Brain microvascular endothelial cell (primary cell): ENCODE results near the gene VPS72.

Source experiments
- DNase-seq: peaks from one replicate; pipeline ENCODE4 v3.0.0-alpha.2; 2020
- H3K27ac ChIP-seq: fragments of 250-450 bp; sonication (Bioruptor Pico); 2 replicates; pipeline ENCODE4 v1.5.1; 2020; ENCODE audit warnings: mild to moderate bottlenecking, moderate library complexity
- H3K27me3 ChIP-seq: fragments of 250-450 bp; sonication (Bioruptor Pico); replicated peaks from 2 replicates; pipeline ENCODE4 v1.5.1; 2020; ENCODE audit warnings: mild to moderate bottlenecking
- H3K36me3 ChIP-seq: fragments of 250-450 bp; sonication (Bioruptor Pico); replicated peaks from 2 replicates; pipeline ENCODE4 v1.5.1; 2020; ENCODE audit warnings: mild to moderate bottlenecking
- H3K4me3 ChIP-seq: 2 replicates; pipeline ENCODE4 v1.5.1; 2011; ENCODE audit warnings: low read depth, mild to moderate bottlenecking, control low read depth, low read length, moderate library complexity
- in situ Hi-C: cut with HindIII; loops from 2 replicates; pipeline ENCODE4 v1.10.0; 2017; ENCODE audit warnings: low sequenced_read_pairs, low pct_ligation_motif_present
- TF ChIP-seq, protein P1 (sequence below): IDR thresholded peaks from 2 replicates; pipeline ENCODE4 v1.5.1; 2011; ENCODE audit warnings: low read depth, mild to moderate bottlenecking, moderate library complexity, low read length, control low read depth, inconsistent platforms; ENCODE audit errors: missing control alignments

The VPS72 gene

DNA sequence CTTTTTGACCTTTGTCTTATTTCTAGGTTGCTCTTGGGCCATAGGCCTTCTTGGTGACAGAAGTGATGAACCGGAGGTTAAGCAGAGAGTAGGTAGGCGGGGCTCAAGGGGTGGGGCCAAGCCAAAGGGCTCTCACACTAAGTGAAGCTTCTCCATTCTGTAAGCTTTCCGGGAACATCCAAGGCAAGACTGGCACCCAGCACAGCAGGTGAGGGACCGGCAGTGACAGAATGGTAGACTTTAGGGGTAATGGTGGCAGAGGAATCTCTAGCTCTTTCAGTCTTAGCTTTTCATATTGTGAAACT lies 33.5 kb downstream of the VPS72 start, which contains the start of gene TNFAIP8L2:
TNFAIP8L2 (plus strand) TSS at position 135 of the 305 bp plus-strand sequence. CDS start 2,049 bp downstream, outside the sequence.
- TF ChIP-seq, protein P1, sequence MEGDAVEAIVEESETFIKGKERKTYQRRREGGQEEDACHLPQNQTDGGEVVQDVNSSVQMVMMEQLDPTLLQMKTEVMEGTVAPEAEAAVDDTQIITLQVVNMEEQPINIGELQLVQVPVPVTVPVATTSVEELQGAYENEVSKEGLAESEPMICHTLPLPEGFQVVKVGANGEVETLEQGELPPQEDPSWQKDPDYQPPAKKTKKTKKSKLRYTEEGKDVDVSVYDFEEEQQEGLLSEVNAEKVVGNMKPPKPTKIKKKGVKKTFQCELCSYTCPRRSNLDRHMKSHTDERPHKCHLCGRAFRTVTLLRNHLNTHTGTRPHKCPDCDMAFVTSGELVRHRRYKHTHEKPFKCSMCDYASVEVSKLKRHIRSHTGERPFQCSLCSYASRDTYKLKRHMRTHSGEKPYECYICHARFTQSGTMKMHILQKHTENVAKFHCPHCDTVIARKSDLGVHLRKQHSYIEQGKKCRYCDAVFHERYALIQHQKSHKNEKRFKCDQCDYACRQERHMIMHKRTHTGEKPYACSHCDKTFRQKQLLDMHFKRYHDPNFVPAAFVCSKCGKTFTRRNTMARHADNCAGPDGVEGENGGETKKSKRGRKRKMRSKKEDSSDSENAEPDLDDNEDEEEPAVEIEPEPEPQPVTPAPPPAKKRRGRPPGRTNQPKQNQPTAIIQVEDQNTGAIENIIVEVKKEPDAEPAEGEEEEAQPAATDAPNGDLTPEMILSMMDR = no peak
- in situ Hi-C loops = no loop called here
- no peak for DNase-seq
- Histone ChIP-seq H3K4me3 (no peak within 1 kb of the TSS), H3K27me3 (no peaks in the 10 kb centered on the region), H3K27ac (no peak within 1 kb of the TSS), H3K36me3 (peaks cover 15% of the 10 kb centered on the region)

DNA sequence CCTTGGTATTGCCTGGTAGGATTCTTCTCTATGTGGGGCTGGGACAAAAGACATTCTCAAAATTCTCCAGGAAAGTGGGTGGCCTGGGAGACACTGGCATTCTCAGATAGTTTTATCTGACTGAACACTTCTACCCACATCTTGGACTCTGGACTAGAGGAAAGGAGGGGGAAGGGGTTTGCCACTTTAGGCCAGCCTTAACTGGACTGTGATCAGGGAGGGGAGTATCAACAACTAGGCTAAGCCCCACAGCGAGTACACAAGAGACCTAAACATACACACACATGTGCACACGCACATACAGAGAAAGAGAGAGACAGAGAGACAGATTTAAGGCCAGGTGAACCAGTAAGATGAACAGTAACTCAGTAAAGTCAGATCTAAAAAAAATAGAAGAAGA lies 42.3 kb downstream of the VPS72 start:
- no peak overlapping the region for H3K4me3 ChIP-seq
- H3K36me3 ChIP-seq = no peaks in the 10 kb centered on the region
- no peak for DNase-seq
- H3K27me3 ChIP-seq = no peaks in the 10 kb centered on the region
- H3K27ac ChIP-seq = no peak overlapping the region
- TF ChIP-seq, protein P1 = no peak
- in situ Hi-C loops = no loop called here

DNA sequence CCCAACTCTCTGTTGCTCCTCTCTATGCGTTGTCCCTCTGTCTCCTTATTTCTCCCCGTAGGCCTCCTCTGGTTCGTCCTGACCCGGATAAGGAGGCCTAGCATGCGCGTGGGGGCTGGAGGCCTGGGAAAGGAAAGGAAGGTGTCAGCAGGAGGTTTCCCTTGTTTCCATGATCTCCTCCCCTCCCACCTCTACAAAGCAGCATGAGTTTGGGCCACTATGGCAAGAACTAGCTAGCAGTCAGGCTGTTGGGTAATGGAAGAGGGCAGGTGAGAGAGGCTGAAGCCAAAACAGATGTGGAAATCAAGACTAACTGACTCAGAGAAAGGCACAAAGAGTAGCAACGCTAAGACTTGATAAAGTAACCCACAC lies 42.9 kb downstream of the VPS72 start:
- in situ Hi-C loops = no loop called here
- no peaks in the 10 kb centered on the region for H3K36me3 ChIP-seq
- DNase-seq = no peak
- H3K27me3 ChIP-seq = no peaks in the 10 kb centered on the region
- TF ChIP-seq, protein P1 = no peak
- peak overlapping the region; percentile 4 for H3K27ac ChIP-seq
- H3K4me3 ChIP-seq = peak overlapping the region; percentile 72

DNA sequence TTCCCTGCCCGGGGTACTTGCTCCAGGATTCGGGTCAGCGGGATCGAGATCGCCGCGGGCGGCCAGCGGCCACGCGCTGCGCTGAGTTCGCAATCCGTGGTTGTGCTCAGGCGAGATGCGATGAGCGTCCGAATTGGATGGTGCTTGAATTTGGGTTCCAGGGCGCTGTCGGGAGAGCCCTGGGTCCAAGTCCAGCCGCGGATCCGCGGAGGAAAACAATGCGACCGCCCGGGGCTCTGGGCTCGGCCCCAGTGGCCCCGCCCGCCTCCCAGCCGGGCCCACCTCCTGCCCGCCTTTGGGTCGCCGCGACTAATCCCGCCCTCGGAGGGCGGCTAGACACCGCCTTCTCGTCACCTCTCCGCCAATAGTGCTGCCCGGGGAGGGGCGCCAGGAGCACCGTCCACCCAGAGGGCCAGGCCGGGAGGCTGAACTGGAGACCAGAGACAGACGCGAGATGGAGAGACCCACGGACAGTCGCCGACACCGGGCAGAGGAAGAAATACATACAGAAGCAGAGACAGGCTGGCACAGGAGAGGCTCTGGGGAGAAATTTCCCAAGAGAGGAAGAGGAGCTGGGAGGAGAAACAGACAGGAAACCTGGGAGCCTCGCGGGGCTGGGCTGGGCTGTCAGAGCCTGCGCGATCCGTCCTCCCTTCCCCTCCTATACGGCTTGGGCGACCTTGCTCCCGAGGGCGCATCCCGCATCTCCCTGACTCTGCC lies 43.4 kb downstream of the VPS72 start, which contains the start of gene SEMA6C:
SEMA6C (minus strand) TSS at position 220 of the 720 bp plus-strand sequence. CDS start 4,010 bp downstream, outside the sequence.
- in situ Hi-C loops = no loop called here
- DNase-seq = peak; percentile 87
- Histone ChIP-seq H3K36me3 (no peaks in the 10 kb centered on the region), H3K27ac (peak within 1 kb of the TSS; percentile 4), H3K4me3 (peak within 1 kb of the TSS; percentile 72), H3K27me3 (no peaks in the 10 kb centered on the region)
- TF ChIP-seq, protein P1 = no peak

DNA sequence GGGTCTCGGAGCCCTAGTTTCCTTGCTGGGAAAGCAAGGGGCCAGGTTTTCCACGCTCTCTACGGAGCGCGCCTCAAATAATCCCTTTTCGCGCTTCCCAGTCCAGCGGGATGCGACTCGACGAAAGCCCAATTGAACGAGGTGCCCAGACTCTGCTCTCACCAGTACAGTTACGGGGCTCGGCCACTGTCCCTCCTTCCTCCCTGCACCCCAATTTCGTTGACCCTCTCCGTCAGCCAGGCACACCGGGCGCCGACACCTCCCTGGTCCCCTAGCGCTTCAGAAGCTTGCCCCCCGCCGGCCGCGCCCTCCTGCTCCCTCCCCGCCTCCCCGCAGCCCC lies 44.0 kb downstream of the VPS72 start:
- Histone ChIP-seq H3K27ac (no peak overlapping the region), H3K27me3 (no peaks in the 10 kb centered on the region), H3K36me3 (no peaks in the 10 kb centered on the region), H3K4me3 (peak overlapping the region; percentile 72)
- in situ Hi-C loops = no loop called here
- TF ChIP-seq, protein P1 = no peak
- DNase-seq = no peak
